Activated CD8-positive, alpha-beta memory T cell treated with anti-CD3 and anti-CD28 coated beads, Interleukin-2, amount 50 U/mL, for 24 hours (primary cell): ENCODE results near the gene JPT1.

Experiments used
- DNase-seq: peaks from one replicate; pipeline ENCODE4 v3.0.0-alpha.2; 2020; ENCODE audit errors: extremely low read depth

Gene JPT1

DNA sequence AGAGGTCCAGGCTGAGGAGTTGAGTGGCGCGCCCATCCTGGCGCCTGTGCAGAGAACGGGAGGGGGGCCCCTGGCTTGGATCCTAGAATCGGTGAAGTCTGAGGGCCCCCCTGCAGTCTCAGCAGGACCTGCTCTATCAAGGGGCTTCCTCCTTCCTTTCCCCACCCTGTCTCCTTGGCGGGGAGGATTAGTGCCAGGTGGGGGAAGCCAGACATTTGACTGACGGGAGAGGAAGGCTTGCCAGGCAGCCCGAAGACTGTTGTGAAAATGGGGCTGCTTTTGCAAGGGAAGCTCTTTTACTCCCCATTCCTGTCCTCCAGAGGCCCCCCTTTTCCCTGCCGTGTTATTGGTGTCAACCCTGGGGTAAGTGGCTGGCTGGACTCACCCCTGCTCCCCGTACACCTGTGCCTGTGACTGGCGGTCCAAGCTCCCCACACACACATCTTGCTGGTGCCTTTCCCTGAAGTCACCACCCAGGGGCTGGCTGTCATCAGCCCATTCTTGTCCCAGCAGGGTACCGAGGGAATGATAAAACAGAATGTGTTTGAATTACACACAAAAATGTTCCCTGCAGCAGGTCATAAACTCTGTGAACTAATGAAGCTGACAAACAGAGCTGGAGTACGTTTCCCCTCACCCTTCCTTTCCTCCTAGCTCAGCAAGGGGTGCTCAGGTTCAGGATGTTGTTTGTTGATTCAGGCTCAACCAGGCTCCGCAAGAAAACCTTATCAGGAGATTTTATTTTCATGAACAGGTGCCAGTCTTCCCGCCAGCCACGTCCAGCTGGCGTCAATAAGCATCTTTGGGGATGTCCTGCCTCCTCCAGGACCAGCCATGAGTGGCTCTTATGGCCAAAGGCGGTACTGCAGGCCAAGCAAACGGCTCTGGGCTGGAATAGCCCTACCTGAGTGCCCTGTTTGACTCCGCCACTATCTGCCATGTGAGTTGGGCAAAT, 48.9 kb downstream of the JPT1 start:
- DNase-seq, result no peak

DNA sequence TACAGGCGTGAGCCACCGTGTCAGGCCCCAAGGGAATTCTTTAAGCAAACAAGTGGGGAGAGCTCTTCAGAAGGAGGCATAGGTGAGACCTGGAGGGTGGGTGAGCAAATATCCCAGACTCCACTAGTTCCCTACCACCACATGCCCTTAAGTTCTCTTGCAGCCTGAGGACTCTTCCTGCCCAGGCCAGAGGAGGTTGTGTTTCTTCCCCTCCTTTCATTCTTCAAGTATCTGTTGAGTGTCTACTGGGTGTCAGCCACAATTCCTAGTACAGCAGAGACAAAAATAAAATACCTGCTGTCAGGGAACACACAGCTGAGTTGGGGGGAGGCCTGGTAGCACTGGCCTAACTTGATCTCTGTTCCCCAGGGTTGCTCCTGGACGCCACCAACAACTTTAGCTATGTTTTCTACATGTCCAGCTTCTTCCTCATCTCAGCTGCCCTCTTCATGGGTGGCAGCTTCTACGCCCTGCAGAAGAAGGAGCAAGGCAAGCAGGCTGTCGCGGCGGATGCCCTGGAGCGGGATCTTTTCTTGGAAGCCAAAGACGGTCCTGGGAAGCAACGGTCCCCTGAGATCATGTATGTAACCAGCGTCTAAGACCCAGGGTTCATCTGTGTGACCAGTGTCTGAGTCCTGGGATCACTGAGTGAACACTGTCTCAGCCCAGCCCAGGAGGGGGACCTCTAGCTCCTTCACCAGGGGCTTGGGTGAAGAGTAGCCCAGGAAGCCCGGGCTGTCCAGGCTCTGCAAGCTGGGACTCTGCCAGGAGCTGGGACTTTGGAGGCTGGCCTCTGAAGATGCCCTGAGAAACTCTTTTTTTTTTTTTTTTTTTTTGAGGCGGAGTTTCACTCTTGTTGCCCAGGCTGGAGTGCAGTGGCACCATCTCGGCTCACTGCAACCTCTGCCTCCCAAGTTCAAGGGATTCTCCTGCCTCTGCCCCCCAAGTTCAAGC, 50.4 kb downstream of the JPT1 start:
- no peak for DNase-seq

DNA sequence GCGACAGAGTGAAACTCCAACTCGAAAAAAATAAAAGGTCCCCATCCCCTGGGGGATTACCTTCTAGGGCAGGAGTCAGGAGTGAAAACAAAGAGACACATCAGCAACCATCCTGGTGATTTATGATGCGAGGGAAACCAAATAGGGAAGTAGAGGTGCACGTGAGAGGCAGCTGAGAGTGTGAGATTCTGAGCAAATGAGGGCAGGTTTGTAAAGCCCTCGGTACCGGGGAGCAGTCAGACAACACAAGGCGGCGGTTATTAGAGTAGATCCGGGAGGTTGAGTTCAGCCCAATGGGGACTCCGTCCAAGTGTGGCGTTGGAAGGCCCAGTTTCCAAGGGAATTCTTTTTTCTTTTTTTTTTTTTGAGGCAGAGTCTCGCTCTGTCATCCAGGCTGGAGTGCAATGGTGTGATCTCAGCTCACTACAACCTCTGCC, 51.9 kb downstream of the JPT1 start:
- DNase-seq, result no peak

DNA sequence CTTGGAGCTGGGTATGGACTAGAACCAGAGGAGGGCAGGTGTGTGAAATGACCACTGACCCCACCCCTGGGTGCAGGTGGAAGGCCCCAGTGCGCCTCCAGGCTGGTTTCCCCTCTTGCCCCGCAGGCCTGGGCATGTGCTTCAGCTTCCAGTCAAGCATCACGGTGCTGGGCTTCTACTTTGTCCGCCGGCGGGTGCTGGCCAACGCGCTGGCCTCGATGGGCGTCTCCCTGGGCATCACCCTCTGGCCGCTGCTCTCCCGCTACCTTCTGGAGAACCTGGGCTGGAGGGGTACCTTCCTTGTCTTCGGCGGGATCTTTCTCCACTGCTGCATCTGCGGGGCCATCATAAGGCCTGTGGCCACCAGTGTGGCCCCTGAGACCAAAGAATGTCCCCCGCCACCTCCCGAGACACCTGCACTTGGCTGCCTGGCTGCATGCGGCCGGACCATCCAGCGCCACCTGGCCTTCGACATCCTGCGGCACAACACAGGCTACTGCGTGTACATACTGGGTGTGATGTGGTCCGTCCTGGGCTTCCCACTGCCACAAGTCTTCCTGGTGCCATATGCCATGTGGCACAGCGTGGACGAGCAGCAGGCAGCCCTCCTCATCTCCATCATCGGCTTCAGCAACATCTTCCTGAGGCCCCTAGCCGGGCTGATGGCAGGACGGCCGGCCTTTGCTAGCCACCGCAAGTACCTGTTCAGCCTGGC, 54.3 kb downstream of the JPT1 start:
- no peak for DNase-seq

DNA sequence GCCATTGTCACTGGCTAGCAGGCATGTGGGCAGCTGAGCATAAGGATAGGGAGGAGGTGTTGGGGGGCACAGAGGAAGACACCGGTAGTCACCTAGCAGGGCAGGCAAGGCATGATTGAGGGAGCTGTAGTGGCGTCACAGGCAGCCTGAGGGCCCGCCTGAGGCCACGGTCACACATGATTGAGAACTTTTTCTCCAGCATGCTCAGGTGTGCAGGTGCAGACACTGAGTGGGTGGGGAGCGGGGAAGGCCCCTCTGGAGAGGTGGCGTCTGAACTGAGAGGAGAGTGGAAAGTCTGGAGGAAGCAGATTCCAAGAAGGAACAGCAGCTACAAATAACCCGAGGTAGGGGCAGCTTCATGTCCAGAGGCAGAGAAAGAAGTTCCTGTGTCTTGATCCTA, 55.5 kb downstream of the JPT1 start:
- DNase-seq, result no peak

DNA sequence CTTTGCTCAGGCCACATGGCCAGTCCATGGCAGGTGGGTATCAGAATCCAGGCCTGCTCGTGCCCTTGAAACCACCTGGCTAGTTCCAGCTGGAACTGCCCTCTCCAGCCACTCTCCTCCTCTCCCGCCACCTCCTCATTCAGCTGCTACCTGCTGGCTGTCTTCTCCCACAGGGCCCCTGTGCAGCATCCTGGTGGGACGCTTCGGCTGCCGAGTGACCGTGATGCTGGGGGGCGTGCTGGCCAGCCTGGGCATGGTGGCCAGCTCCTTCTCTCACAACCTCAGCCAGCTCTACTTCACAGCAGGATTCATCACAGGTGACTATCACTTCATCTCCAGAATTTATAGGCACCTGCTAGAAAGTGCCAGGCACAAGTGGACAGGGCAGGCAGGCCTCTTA, 56.4 kb downstream of the JPT1 start:
- no peak for DNase-seq

DNA sequence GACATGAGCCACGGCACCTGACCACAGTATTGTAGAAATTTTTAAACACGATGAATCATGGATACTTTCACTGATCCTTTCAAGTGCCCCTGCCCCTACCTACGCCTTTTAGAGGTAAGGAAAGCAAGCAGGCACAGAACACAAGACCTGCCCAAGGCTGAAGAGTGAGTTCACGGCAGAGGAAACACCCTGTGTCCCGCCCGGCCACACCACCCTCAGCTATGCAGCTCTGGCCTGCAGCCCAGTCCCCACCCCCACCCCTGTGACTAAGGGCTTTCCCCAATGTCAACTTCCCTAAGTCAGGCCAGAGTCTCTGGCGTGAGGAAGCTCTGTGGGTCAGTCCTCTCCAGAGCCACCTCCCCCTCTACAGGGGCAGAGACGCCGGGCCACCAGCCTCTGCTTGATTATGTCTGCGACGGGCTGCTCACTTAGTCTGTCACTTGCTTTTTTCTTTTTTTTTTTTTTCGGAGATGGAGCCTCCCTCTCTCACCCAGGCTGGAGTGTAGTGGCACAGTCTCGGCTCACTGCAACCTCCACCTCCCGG, 58.2 kb downstream of the JPT1 start:
- DNase-seq, result no peak

DNA sequence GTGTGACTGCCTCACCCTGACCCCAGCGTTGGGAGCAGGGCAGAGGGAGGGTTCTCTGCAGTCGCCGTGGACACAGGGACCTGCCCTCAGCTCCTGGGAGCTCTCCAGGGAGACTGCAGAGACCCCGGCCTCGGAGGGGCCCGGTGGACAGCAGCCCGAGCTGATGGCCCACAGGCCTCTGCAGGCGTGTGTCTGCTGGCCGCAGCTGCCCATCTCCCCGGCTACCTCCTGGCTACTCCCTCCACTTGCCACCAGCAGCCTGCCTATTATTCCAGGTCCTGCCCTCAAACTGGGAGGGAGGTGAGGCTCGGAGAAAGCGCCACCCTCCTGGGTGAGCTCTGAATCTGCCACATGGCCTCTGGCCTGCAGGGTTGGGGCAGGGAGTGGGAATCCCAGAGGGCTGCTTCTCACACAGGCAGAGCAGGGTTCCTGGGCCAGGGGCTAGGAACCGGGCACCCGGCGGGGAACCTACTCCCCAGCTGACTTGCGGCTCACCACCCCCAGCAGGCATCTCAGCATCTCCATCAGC, 59.4 kb downstream of the JPT1 start:
- DNase-seq, result no peak

DNA sequence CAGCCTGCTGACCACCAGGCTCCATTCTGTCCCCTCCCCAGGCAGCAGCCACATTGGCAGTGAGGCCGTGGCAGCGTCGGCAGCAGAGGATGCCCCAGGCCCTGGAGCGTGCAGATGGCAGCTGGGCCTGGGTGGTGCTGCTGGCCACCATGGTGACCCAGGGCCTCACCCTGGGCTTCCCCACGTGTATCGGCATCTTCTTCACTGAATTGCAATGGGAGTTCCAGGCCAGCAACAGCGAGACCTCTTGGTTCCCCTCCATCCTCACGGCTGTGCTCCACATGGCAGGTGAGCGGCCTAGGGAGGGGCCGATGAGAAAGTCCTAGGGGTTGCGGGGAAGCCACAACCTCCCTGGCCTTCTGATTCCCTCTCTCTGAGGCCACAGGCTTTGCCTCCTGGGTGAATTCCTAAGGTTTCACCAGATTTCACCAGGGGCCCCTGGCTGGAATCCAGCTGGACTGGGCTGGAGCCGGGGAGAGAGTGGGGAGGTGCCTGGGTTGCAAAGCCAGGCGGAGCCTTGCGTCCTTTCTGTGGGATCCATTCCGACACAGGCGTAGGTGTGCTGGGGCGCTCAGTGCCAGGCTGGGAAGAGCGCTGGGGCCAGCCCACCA, 60.7 kb downstream of the JPT1 start:
- DNase-seq, result no peak

DNA sequence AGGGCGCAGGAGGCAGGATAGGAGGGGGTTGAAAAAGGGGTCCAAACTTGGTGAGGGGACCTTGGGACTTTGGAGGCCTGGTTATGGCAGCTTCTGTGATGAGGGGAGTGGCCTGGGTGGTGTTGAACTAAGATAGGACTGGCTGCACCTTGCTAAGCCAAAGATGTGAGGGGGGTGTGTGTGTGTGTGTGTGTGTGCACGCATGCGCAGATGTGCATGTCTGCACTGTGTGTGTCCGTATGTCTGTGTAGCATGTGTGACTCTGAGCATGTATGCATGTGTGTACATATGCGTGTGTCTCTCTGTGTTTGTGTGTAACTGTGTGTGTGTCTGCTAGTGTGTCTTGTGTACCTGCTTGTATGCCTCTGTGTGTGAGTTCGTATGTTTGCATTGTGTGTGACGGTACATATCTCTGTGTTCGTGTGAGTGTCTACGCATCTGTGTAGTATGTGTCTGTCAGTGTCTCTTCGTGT, 62.4 kb downstream of the JPT1 start:
- no peak for DNase-seq

DNA sequence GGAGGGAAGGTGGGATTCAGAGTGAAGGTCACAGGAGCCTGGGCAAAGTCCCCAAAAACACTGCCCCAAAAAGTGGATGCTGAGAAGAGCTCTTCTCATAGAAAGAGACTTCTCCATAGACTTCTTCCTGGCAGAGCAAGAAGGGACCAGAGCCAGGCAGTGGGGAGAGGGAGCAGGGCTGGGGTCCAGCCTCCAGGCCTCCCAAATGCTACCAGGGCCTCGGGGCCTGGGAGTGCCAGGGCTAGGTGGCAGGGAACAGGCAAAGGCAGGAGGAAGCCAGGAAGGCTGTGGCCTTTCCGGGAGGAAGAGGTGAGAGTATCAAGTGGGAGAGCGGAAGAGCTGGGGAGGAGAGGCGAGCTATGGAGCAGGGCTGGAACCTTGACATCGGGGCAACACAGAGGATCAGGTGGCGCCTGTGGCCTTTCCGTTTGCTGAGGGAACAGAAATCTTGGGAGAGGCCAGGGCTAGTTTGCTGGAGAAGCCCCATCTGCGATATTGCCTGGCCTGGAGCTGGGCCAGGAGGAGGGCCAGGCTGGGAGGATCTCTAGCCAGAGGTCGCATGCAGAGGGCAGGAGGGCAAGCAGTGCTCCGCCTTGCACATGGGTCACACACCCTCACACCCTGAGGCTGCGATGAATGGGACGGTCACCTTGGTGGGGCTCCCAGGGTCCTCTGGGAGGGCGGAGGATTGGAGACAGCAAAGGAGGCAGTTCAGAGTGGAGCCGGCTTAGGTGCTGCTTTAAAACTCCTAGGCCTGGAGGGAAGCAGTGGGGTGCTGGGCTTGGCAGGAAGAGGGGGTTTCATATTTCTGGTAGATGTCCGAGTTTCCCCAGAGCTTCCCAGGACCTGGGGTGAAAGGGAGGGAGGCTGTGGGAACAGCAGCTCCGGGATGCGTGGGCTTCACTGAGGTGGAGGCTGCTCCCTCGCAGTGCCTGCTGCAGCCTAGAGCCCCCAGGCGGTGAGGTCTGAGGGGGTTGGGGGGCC, 63.1 kb downstream of the JPT1 start:
- no peak for DNase-seq

DNA sequence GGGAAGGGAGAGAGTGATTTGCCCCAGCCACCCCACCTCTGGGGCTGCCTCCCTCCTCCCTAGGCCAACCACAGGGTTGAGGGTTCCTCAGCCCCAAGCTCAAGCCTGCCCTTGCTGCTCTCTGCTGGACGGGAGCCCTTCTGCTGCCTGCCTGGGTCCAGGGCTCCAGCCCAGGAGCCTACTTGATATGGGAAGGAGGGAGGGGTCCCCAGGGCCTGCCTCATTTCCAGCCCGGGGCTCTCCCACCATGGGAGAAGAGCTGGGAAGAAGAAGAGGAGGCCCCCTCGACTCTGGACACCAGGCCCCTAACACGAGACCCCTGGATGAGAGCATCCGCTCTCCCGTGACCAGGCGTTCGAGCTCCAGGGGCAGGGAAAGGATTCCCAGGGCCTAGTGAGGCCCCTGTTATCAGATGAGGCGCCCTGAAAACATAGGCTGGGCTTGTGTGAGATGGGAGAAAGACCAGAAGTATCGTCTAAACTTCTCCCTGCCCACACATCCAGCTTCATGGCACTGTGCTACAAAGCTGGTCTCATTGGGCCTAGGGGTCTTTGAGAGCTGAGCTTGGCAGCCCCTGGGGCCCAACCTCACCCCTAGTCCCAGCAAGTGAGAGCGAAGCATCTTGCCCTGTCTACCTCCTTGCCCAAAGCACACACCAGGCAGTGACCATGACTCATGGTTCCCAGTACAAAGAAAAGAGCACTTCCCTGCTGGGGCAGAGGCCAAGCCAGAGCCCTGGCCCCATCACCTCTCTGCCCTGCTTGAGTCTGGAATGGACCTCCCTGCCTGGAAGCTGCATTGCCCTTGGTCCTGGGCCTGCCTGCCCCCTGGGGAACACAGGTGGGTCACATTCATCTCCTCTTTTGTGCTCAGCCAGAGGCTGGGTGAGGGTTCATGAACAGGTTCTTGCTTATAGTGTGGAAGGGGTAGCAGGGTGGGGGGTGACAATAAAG, 65.6 kb downstream of the JPT1 start:
- no peak for DNase-seq

DNA sequence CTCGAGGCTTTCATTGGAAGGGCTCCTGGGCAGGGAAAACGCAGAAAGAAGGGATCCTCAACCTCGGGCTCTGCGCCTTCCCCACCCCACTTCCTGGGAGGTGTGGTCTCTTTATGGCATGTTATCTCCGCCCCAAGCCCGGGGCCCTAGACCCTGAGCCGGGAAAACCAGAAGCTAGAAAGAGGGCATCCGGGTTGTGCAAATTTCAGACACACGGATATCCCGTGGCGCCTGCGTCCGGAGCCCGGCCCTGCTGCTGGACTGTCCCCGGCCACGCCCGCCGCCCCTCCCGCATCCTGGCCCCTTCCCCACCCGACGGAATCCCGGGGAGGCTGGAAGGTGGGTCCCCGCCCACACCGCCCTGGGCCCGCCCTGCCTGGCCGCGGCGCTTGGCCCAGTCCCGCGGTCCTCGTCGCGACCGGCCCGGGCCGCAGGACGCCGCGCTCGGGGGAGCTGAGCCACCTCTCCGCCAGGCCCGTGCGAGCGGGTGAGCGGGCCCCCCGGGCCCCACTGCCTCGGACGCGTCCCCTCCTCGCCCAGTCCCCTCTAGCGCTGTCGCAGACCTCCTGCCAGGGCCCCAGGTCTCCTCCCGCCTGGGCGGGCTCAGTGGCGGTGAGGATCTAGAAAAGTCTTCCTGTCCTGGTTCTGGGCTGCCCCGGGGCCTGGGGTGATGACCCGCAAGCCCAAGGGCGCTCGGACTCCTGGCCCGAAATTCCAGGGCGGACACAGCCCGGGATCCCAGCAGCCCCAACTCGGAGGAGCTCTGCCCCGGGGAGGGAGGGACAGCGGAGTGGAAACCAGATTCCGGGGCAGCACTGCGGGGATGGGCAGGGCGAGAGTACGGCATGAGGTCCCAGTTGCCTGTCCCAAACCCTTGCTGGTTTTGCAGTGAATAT, 66.5 kb downstream of the JPT1 start, which contains the start of gene SLC16A5:
SLC16A5 (plus strand) TSS at position 397 of the 896 bp plus-strand sequence. CDS start 5,683 bp downstream, outside the sequence.
- DNase-seq, result no peak

DNA sequence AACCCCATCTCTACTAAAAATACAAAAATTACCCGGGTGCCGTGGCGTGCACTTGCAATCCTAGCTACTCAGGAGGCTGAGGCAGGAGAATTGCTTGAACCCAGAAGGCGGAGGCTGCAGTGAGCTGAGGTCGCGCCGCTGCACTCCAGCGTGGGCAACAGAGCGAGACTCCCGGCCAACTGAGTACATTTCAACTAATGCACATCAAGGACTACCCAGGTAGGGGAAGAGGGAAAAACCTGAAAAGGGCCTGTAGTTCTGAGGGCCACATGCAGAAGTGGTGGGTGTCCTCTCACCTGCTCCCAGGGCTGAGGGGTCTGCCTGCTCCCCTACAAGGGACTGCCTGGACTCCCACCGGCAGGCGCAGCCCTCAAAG, 67.1 kb downstream of the JPT1 start:
- no peak for DNase-seq

DNA sequence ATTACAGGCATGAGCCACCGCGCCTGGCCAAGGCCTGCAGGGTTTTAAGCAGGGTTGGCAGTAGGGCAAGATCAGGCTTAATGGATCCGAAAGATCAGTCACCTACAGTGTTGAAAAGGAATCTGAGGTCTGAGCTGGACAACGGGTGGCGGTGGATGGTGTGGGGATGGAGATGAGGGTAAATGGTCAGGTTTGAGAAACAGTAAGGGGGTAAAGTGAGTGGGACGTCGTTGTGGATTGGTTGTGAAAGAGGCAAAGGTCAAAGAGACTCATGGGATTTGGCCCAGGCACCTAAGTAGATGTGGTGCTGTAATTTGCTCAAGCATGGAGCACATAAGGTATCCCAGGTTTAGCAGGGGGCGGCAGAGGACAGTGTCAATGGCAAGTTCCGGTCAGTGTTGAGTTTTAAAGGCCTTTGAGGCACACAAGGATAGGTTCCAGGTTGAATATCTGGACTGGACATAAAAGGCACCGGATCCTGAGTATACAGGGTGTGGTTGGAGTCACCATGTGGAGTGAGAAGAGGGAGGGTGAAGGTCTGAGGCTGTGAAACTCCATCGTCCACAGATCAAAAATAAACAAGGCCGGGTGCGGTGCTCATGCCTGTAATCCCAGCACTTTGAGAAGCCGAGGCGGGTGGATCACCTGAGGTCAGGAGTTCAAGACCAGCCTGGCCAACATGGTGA, 67.7 kb downstream of the JPT1 start:
- no peak for DNase-seq
